Measurements from ENCODE around the gene CYP39A1.

CYP39A1 gene

DNA sequence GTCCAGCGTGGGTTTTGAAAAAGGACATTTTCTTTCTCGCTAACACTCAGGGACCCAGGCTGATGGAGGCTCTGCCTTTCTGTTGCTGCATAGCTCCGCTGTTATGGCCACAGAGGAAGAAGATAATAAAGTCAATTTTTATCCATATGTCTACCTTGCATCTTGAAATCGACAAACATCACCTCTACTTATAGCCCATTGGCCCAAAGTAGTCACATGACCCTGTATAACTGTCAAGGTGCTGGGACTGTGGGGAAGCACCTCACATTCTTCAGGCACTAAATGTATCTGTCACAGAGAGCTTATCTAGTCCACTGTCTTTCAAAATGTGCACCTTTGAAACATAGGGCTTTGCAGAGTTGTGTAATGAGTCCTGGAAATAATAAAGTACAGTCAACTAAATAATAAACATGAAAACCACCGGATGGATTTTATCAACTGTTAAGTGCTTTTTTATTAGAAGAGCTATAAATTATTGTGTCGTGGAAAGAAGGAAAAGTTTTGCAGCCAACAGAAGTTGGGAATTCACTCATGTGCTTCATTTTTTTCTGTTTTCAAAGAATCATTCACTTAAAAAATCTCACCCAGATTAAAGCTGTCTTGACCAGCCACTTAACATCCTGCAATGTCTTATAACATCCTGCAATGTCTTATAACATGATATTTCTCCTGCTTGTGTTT lies 113.7 kb downstream of the CYP39A1 start:
- no peaks in the 10 kb centered on the region for H3K9me3 ChIP-seq (ENCODE audit: control insufficient read depth, low read length)
- no peaks in the 10 kb centered on the region for H3K79me2 ChIP-seq
- H3K4me2 ChIP-seq (ENCODE audit: low read length), result no peak overlapping the region
- TF ChIP-seq, protein P1, sequence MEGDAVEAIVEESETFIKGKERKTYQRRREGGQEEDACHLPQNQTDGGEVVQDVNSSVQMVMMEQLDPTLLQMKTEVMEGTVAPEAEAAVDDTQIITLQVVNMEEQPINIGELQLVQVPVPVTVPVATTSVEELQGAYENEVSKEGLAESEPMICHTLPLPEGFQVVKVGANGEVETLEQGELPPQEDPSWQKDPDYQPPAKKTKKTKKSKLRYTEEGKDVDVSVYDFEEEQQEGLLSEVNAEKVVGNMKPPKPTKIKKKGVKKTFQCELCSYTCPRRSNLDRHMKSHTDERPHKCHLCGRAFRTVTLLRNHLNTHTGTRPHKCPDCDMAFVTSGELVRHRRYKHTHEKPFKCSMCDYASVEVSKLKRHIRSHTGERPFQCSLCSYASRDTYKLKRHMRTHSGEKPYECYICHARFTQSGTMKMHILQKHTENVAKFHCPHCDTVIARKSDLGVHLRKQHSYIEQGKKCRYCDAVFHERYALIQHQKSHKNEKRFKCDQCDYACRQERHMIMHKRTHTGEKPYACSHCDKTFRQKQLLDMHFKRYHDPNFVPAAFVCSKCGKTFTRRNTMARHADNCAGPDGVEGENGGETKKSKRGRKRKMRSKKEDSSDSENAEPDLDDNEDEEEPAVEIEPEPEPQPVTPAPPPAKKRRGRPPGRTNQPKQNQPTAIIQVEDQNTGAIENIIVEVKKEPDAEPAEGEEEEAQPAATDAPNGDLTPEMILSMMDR (IDR thresholded peaks at IDR 0.05), result no peak
- H3K27ac ChIP-seq, result no peak overlapping the region
- H3K4me3 ChIP-seq (ENCODE audit: low read depth, low read length), result no peak overlapping the region
- H3K9ac ChIP-seq, result no peak overlapping the region
- no peaks in the 10 kb centered on the region for H3K36me3 ChIP-seq (ENCODE audit: control insufficient read depth, insufficient read depth, low read length)
- H3K27me3 ChIP-seq (ENCODE audit: control insufficient read depth, insufficient read depth, low read length), result no peaks in the 10 kb centered on the region
- no peak overlapping the region for H2AFZ ChIP-seq
- no peaks in the 10 kb centered on the region for H3K4me1 ChIP-seq

DNA sequence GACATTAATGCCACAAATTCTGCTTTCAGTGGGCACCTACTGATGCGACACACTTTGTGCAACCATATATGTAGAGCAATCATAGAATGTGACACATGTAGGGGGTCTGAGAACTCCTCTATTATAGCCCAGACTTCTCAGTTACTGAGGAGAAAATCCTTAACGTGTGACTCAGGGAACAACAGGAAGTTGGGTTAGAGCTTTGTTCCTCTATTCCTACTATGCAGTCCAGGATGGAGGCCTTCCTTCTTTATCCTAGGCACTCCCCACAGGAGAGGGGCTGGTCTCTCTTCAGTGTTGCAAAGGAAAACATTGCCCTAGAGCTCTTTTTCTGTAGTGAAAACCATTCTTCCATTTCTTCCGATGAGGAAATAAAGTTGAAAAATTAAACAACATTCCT lies 121.7 kb downstream of the CYP39A1 start:
- H3K36me3 ChIP-seq (ENCODE audit: control insufficient read depth, insufficient read depth, low read length), result no peaks in the 10 kb centered on the region
- TF ChIP-seq, protein P1 (IDR thresholded peaks at IDR 0.05), result no peak
- no peaks in the 10 kb centered on the region for H3K27me3 ChIP-seq (ENCODE audit: control insufficient read depth, insufficient read depth, low read length)

DNA sequence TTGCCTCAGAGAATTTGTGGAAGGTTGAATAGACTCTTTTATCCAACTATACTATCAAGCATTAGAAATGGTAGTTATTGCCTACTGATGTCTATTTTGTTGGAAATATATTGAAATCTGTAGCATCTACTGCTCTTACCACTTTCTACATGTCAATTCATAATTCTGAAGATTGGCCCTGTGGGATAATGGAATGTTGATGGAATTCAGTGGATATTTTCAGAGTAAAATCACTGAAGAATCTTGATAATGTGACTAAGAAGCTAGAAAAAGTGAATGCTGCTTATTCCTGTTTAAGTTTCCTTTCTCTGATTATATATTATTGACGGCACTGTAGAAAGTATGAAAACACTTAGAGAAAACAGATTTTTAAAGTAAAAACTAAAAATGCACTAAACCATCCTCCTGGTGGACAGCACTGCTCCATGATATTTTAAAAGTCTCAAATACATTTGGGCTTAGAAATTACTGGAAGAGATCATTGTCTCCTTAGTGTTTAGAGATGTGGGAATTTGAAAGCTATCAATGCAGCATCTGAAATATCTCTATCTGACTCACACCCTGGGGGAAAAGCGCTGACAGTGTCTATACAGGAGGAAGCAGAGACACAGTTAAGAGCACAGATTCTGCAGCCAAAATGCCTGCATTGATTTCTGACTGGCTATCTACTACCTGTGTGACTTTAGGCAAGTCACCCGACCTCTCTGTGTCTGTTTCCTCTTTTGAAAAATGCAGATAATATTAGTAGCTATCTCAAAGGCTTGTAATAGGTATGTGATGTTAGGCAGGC lies 123.5 kb downstream of the CYP39A1 start:
- H3K9me3 ChIP-seq (ENCODE audit: control insufficient read depth, low read length), result no peaks in the 10 kb centered on the region
- H3K4me3 ChIP-seq (ENCODE audit: low read depth, low read length), result no peak overlapping the region
- H3K27ac ChIP-seq, result no peak overlapping the region
- no peak overlapping the region for H2AFZ ChIP-seq
- no peak overlapping the region for H3K9ac ChIP-seq
- TF ChIP-seq, protein P1 (IDR thresholded peaks at IDR 0.05), result no peak
- no peak overlapping the region for H3K4me2 ChIP-seq (ENCODE audit: low read length)
- no peaks in the 10 kb centered on the region for H3K79me2 ChIP-seq
- no peaks in the 10 kb centered on the region for H3K36me3 ChIP-seq (ENCODE audit: control insufficient read depth, insufficient read depth, low read length)
- peaks cover 3% of the 10 kb centered on the region for H3K4me1 ChIP-seq
- H3K27me3 ChIP-seq (ENCODE audit: control insufficient read depth, insufficient read depth, low read length), result no peaks in the 10 kb centered on the region

More for the DNA sequence above, 121.7 kb downstream of the CYP39A1 start:
- H2AFZ ChIP-seq, result no peak overlapping the region
- no peaks in the 10 kb centered on the region for H3K79me2 ChIP-seq
- H3K27ac ChIP-seq, result no peak overlapping the region
- H3K9ac ChIP-seq, result no peak overlapping the region
- H3K9me3 ChIP-seq (ENCODE audit: control insufficient read depth, low read length), result no peaks in the 10 kb centered on the region
- H3K4me2 ChIP-seq (ENCODE audit: low read length), result no peak overlapping the region
- H3K4me1 ChIP-seq, result peaks cover 3% of the 10 kb centered on the region
- no peak overlapping the region for H3K4me3 ChIP-seq (ENCODE audit: low read depth, low read length)

DNA sequence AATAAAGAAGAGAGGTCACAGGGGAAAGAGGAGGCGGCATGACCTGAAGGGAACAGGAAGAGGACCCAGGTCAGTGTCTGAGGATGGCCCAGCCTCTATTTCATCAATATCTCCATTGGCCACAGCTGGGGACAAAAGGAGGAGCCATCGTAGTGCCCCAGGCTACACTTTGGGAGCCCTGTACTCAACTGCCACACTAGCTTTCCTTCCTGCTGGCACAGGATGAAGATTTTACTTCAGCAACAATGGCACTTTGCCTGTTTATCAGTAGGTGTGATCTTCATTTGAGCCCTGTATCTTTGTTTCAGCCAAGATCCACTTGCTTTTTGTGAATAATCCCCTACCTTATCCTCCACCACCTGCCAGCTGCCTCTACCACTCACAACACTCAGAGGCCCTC lies 126.0 kb downstream of the CYP39A1 start:
- Histone ChIP-seq H3K4me3 (ENCODE audit: low read depth, low read length) (no peak overlapping the region), H3K9me3 (ENCODE audit: control insufficient read depth, low read length) (no peaks in the 10 kb centered on the region), H3K4me2 (ENCODE audit: low read length) (no peak overlapping the region), H3K9ac (no peak overlapping the region), H2AFZ (peak overlapping the region; percentile 13), H3K27ac (no peak overlapping the region), H3K36me3 (ENCODE audit: control insufficient read depth, insufficient read depth, low read length) (no peaks in the 10 kb centered on the region), H3K27me3 (ENCODE audit: control insufficient read depth, insufficient read depth, low read length) (no peaks in the 10 kb centered on the region), H3K79me2 (no peaks in the 10 kb centered on the region), H3K4me1 (peaks cover 3% of the 10 kb centered on the region)
- TF ChIP-seq, protein P1 (IDR thresholded peaks at IDR 0.05), result no peak
